Right cardiac atrium (tissue), 5 donors: ENCODE results near the gene S1PR3. TPM values are rescaled to one million over a fixed set of nuclear protein-coding genes. Genes with fewer than 3 reads are reported as not detected.

ENCODE experiments used
- ATAC-seq, 2 donors: fragments of 200-7000 bp; cut with Tn5 transposase; one replicate each; pipeline versions ENCODE4 v1.8.0 to v1.9.1; 2020; ENCODE audit warnings: moderate library complexity in 2 of 2, mild to moderate bottlenecking in 1 of 2
- DNase-seq, 3 donors: peaks; one replicate each; pipeline ENCODE4 v3.0.0-alpha.2; 2020
- H3K27ac ChIP-seq: one replicate; pipeline ENCODE4 v1.5.1; 2013; ENCODE audit warnings: mild to moderate bottlenecking, low read length, control low read depth, moderate library complexity
- H3K27me3 ChIP-seq: one replicate; pipeline ENCODE4 v1.6.1; 2013; ENCODE audit not compliant: control insufficient read depth, insufficient read depth
- H3K4me1 ChIP-seq: one replicate; pipeline ENCODE4 v1.6.1; 2013; ENCODE audit warnings: low read length; ENCODE audit not compliant: control insufficient read depth, insufficient read depth
- H3K4me3 ChIP-seq: one replicate; pipeline ENCODE4 v1.5.1; 2013; ENCODE audit warnings: low read length, control low read depth
- H3K9me3 ChIP-seq: one replicate; pipeline ENCODE4 v1.6.1; 2013; ENCODE audit warnings: low read length; ENCODE audit not compliant: control insufficient read depth
- WGBS: extraction: QIAGEN DNeasy Blood & Tissue Kit; methylation state at CpG from one replicate; pipeline ENCODE4 v1.1.7; 2013; 5-methylcytosine and 5-hydroxymethylcytosine counted together
- intact Hi-C, 4 donors: fragments of 100-400 bp; cut with DNase I; formaldehyde crosslinking; loops; one replicate each; pipeline versions ENCODE4 v1.11.0 to v1.14.0; 2022 to 2023
- polyA plus RNA-seq: library from polyadenylated mRNA; stranded (reverse); fragments of 200-250 nt; gene quantifications from one replicate; pipeline ENCODE4 v1.2.3, GENCODE V29; 2013
- total RNA-seq, 4 donors: library from RNA; stranded (reverse); fragmentation: NEBNext Ultra II Directional; extraction: Animal tissue kit (Norgen Biotek cat#: 25700); gene quantifications; one replicate each; pipeline ENCODE4 v1.2.1, GENCODE V29; 2021
- donor health status: healthy with polysubstance abuse.
- donor health status: DM: no; HTN: yes; CAD: no.
- donor health status: DM: no; HTN: no; CAD: no.
- donor health status: DM: no; HTN: yes; CAD: no; lungs with severe emphysema.
- donor health status: DM: yes; HTN: yes; CAD: no.

Gene S1PR3
- total and polyA plus RNA-seq, 5 donors, result 24.9 to 51.6 (median 37.9) TPM

- DNase-seq, result no peak
- intact Hi-C loops, result no loop called here
- Histone ChIP-seq H3K4me3 (no peak overlapping the region), H3K4me1 (peaks cover 2% of the 10 kb centered on the region), H3K27me3 (no peaks in the 10 kb centered on the region), H3K9me3 (no peaks in the 10 kb centered on the region), H3K27ac (no peak overlapping the region)
- WGBS, result 93% methylated on average over 2 of the region's 2 CpGs
- no peak for ATAC-seq
These were observed 11.5 kb upstream of the S1PR3 start for GRCh38 chr9:88979791-88980190.

DNA sequence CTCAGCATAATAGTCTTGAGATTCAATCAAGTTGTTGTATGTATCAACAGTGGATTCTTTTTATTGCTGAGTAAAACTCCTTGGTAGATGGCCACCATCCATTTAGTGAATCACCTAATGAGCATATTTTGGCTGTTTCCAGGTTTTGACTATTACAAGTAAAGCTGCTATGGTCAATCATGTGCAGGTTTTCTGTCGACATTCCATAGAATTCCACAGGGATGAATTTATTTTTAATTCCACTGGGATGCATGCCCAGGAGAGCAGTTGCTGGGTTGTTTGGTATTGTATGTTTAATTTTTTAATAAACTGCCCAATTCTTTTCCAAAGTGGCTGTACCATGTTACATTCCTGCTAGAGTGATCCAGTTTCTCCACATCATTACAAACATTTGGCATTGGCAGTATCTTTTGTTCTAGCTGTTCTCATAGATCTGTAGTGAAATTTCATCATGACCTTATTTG is 10.5 kb upstream of the S1PR3 start:
- H3K27ac ChIP-seq, result no peak overlapping the region

GRCh38 chr9:88983865-88984542 is 7.3 kb upstream of the S1PR3 start:
- Histone ChIP-seq H3K27me3 (no peaks in the 10 kb centered on the region), H3K4me3 (no peak overlapping the region), H3K4me1 (peaks cover 1% of the 10 kb centered on the region), H3K9me3 (no peaks in the 10 kb centered on the region), H3K27ac (no peak overlapping the region)
- intact Hi-C loops, result no loop called here
- no peak for ATAC-seq
- no peak for DNase-seq
- WGBS, result 81% methylated on average over 2 of the region's 2 CpGs

More for the DNA sequence above, 10.5 kb upstream of the S1PR3 start:
- ATAC-seq (no peak), DNase-seq (no peak)
- Histone ChIP-seq H3K9me3 (no peaks in the 10 kb centered on the region), H3K27me3 (no peaks in the 10 kb centered on the region), H3K4me1 (peaks cover 2% of the 10 kb centered on the region), H3K4me3 (no peak overlapping the region)
- WGBS, result 57% methylated on average over 1 of the region's 1 CpG
- intact Hi-C loops, result no loop called here

GRCh38 chr9:88984543-88984883 is 6.8 kb upstream of the S1PR3 start:
- Histone ChIP-seq H3K4me3 (no peak overlapping the region), H3K27me3 (no peaks in the 10 kb centered on the region), H3K9me3 (no peaks in the 10 kb centered on the region), H3K27ac (no peak overlapping the region), H3K4me1 (no peaks in the 10 kb centered on the region)
- ATAC-seq (no peak), DNase-seq (no peak)
- 93% methylated on average over 4 of the region's 4 CpGs for WGBS
- intact Hi-C loops, result no loop called here

- no peak for ATAC-seq
- H3K4me3 ChIP-seq, result no peak overlapping the region
- H3K9me3 ChIP-seq, result no peaks in the 10 kb centered on the region
- 78% methylated on average over 2 of the region's 2 CpGs for WGBS
- no peak for DNase-seq
- no peak overlapping the region for H3K27ac ChIP-seq
- no peaks in the 10 kb centered on the region for H3K4me1 ChIP-seq
- intact Hi-C loops, result no loop called here
- no peaks in the 10 kb centered on the region for H3K27me3 ChIP-seq
These were observed 5.7 kb upstream of the S1PR3 start for GRCh38 chr9:88985616-88986015.

DNA sequence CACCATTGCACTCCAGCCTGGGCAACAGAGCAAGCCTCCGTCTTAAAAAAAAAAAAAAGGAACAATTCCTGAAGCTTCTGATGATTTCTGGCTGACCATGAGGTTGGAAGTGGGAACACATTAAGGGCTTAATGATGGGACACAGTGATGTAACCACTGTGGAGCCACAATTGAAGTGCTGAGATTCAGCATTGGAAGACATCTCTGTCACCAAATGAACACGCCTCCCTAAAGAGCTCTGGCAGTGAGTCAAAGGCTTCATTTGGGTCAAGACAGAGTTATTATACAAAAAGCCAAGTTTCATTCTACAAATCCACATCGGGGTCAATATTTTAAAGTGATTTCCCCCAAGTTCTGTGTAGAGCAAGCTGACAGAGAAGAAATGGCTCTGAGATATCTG is 4.5 kb upstream of the S1PR3 start:
- H3K27me3 ChIP-seq, result no peaks in the 10 kb centered on the region
- H3K4me3 ChIP-seq, result no peak overlapping the region
- no peaks in the 10 kb centered on the region for H3K9me3 ChIP-seq
- no peaks in the 10 kb centered on the region for H3K4me1 ChIP-seq
- WGBS, result 63% methylated on average over 3 of the region's 3 CpGs
- DNase-seq, result no peak
- no peak for ATAC-seq
- intact Hi-C loops, result no loop called here
- H3K27ac ChIP-seq, result no peak overlapping the region

GRCh38 chr9:88987661-88988060 is 3.6 kb upstream of the S1PR3 start:
- Histone ChIP-seq H3K27ac (no peak overlapping the region), H3K27me3 (no peaks in the 10 kb centered on the region)
- intact Hi-C loops, result no loop called here

GRCh38 chr9:88988796-88989641 is 2.2 kb upstream of the S1PR3 start:
- H3K27ac ChIP-seq, result no peak overlapping the region
- intact Hi-C loops, result no loop called here
- ATAC-seq (no peak), DNase-seq (no peak)
- no peaks in the 10 kb centered on the region for H3K27me3 ChIP-seq
- peaks cover 5% of the 10 kb centered on the region for H3K4me1 ChIP-seq
- no peak overlapping the region for H3K4me3 ChIP-seq
- no peaks in the 10 kb centered on the region for H3K9me3 ChIP-seq
- WGBS, result 37% methylated on average over 7 of the region's 7 CpGs

More at GRCh38 chr9:88987661-88988060, 3.6 kb upstream of the S1PR3 start:
- 91% methylated on average over 4 of the region's 4 CpGs for WGBS
- DNase-seq, result no peak
- no peak for ATAC-seq
- H3K4me3 ChIP-seq, result no peak overlapping the region
- H3K4me1 ChIP-seq, result peaks cover 2% of the 10 kb centered on the region
- no peaks in the 10 kb centered on the region for H3K9me3 ChIP-seq

GRCh38 chr9:88990041-88990728 is 1.1 kb upstream of the S1PR3 start:
- H3K27me3 ChIP-seq, result no peaks in the 10 kb centered on the region
- no peaks in the 10 kb centered on the region for H3K9me3 ChIP-seq
- ATAC-seq (no peak), DNase-seq (no peak)
- peak overlapping the region; percentile 83 for H3K4me3 ChIP-seq
- no peak overlapping the region for H3K27ac ChIP-seq
- H3K4me1 ChIP-seq, result peaks cover 5% of the 10 kb centered on the region
- 83% methylated on average over 25 of the region's 25 CpGs for WGBS
- intact Hi-C loops, result loop anchor here (10.0 kb wide), 5 partner anchors 115 to 265 kb away; no protein-coding TSS in a partner anchor

DNA sequence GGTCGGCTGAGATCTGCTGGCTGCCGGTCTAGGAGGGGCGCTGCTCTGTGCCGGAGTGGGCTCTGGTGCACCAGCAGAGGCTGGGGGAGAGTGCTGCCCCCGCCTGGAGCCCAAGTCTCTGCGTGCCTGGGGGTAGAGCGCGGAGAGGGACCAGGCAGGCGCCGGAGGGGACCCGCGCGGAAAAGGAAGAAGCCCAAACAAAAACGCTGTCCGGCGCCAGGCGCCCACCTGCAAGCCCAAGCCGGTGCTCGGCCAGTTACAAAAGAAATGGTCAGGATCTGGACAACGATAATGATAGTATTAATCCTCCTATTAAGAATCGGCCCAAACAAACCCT is 571 bp upstream of the S1PR3 start:
- H3K4me1 ChIP-seq, result peaks cover 5% of the 10 kb centered on the region
- intact Hi-C loops, result loop anchor here (10.0 kb wide), 5 partner anchors 116 to 266 kb away; no protein-coding TSS in a partner anchor
- H3K9me3 ChIP-seq, result no peaks in the 10 kb centered on the region
- peak; percentile 42 to 51 for ATAC-seq
- WGBS, result 30% methylated on average over 21 of the region's 21 CpGs
- H3K27me3 ChIP-seq, result no peaks in the 10 kb centered on the region
- H3K4me3 ChIP-seq, result peak overlapping the region; percentile 83
- peak in 2 of 3 donors; percentile 38 to 70 for DNase-seq
- peak overlapping the region; percentile 54 for H3K27ac ChIP-seq

DNA sequence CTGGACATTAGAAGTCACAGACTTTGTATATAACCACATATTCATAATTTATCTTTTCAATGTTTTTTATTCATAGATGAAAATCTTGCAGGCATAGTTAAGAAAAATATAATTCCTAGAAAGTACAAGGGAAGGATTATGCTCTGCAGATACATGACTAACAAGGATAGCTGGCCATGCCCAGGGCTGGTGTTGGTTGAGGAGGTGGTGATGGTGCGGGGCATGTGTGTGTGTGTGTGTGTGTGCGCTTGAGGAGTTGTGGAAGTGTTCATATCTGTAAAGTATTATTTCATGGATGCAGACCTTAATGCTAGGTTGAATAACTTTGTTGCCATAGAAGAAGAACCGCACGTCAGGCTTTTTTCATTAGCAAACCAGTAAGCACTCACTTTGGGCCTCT is 1.3 kb downstream of the S1PR3 start:
- intact Hi-C loops, result loop anchor here (10.0 kb wide), 5 partner anchors 118 to 268 kb away; no protein-coding TSS in a partner anchor
- peaks cover 5% of the 10 kb centered on the region for H3K4me1 ChIP-seq
- peak overlapping the region; percentile 13 for H3K27ac ChIP-seq
- WGBS, result 60% methylated on average over 4 of the region's 4 CpGs
- H3K27me3 ChIP-seq, result no peaks in the 10 kb centered on the region
- peak overlapping the region; percentile 83 for H3K4me3 ChIP-seq
- ATAC-seq (no peak), DNase-seq (peak; percentile 36 to 69 (median 69))
- H3K9me3 ChIP-seq, result no peaks in the 10 kb centered on the region
